Left renal pelvis (tissue), 4 donors: Measurements from ENCODE around the gene TPSG1. TPM values are rescaled to one million over a fixed set of nuclear protein-coding genes. Genes with fewer than 3 reads are reported as not detected.
"Not testable (repeated sequence)": the region's sequence is repeated elsewhere in the genome, so short reads cannot be mapped to it uniquely, and the experiment has no call there.

Experiments used
- DNase-seq, 4 donors: peaks; one replicate each; pipeline ENCODE4 v3.0.0-alpha.2; 2013; ENCODE audit warnings: low read depth in 4 of 4, low spot score in 3 of 4
- polyA plus RNA-seq, 4 donors: library from polyadenylated mRNA; unstranded; fragments of 120-200 nt; gene quantifications; one replicate each; pipeline ENCODE4 v1.2.1, GENCODE V29; 2013; ENCODE audit not compliant: insufficient read length in 4 of 4

The TPSG1 gene
- polyA plus RNA-seq, 4 donors: 0.30 to 1.1 (median 0.50) TPM

DNA sequence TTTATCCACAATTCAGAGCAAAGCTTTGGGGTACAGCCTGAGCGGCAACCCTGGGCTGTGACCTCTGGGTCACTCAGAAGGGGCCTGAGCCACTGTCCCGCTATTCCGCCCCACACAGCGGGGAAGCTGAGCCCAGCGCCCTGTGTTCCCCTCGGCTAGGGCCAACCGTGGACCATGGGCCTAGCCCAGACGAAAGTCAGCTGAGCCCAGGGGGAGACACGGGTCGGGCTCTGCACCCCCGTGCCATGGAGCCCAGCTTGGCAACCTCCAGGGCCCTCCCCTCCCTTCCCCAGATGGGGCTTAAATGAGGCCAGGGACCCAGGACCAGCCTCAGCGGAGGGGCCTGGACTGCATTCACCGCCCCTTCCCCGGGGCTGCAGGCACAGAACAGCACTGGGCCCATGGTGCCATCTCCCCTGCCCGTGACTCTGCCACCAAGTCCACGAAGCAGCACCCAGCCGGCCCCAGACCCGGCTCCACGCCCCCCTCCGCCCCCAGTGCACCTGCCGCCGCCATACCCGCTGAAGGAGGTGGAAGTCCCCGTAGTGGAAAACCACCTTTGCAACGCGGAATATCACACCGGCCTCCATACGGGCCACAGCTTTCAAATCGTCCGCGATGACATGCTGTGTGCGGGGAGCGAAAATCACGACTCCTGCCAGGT, 32.6 kb upstream of the TPSG1 start:
- no peak for DNase-seq

- DNase-seq: no peak
Measured at GRCh38 chr16:1256874-1257322, 31.8 kb upstream of the TPSG1 start.

DNA sequence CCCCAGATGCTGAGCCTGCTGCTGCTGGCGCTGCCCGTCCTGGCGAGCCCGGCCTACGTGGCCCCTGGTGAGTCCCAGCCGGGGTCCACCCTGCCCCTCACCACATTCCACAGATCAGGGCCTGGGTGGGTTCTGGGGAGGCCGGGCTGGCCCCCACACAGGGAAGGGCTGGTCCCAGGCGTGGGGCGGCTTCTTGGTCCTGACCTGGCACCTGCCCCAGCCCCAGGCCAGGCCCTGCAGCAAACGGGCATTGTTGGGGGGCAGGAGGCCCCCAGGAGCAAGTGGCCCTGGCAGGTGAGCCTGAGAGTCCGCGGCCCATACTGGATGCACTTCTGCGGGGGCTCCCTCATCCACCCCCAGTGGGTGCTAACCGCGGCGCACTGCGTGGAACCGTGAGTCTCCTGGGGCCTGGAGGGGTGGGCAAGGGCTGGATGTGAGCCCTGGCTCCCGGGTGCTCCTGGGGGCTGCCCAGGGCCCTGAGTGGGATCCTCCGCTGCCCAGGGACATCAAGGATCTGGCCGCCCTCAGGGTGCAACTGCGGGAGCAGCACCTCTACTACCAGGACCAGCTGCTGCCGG, 31.3 kb upstream of the TPSG1 start:
- not testable (repeated sequence) for DNase-seq

DNA sequence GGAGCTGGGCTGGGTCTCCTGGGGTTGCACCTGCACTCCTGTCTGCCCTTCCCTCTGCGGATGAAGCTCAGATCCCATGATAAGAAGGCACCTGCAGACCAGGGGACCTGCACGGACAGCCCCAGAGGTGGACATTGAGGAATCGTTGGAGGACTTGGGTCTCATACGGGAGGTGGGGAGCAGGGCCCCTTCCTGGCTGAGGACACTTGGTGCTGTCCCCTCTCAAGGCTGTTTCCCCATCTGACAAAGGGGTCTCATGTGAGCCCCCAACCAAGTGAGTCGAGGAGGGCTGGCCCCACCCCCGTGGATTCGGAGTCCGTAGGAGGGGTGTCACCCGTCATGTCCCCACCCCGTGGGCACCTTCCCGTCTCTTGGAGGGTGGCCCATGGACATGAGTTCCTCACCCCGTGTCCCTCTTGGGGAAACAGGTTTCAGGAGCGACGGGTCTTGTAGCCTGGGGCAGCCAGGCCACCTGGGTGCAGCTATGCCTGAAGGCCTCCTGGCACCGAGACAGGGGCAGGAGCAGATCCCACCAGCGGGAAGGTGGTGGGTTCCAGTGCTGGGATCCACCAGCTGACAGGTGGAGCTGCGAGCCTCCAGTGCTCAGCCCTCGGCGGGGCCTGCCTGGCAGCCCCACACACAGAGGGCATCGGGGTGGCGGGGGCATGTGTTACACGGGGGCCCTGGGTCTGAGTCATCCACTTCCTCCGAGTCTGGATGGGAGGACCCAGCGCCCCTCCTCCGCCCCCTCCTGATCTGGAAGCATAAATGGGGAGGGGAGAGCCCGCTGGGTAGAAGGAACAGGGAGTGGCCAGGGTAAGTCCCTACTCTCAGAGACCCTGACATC, 30.4 kb upstream of the TPSG1 start, which contains the start of gene TPSD1:
TPSD1 (plus strand) TSS at position 794 of the 847 bp plus-strand sequence. CDS start 212 bp downstream, outside the sequence.
- not testable (repeated sequence) for DNase-seq

GRCh38 chr16:1254821-1255220, 29.8 kb upstream of the TPSG1 start:
- not testable (repeated sequence) for DNase-seq

- not testable (repeated sequence) for DNase-seq
Measured at GRCh38 chr16:1253701-1254364, 28.8 kb upstream of the TPSG1 start.

DNA sequence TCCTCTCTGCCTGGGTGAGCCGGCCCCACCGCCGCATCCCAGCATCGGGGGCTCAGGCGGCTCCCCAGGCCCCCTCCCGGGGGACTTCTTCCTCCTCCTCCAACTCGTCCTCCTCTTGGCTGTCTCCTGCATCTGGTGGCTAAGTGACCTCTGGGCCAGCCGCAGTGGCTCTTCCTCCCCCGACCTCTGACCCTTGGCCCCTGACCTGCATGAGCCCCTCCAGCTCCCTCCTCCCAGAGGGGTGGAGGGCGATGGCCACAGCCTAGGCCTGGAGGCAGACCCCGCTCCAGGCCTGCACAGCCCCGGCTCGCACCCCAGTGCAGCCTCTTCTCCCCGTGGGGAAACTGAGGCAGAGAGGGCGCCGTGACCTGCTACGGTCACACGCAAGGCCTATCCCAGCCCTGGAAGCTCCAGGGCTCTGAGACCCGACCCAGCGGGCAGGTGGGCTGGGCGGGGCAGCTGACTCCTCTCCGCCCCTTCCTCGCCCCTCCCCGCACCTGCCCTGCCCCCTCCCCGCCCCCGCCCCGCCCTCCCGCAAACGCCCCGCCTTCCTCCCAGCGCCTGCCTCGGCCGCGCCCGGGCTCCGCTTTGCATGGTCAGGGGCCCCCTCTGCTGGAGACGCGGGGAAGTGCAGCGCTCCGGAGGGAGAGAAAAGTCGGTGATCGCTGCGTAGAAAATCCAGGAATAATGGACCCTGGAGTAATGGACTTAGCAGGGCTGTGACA, 24.1 kb upstream of the TPSG1 start:
- DNase-seq: not testable (repeated sequence)

- not testable (repeated sequence) for DNase-seq
Measured at GRCh38 chr16:1247903-1248537, 23.0 kb upstream of the TPSG1 start.

DNA sequence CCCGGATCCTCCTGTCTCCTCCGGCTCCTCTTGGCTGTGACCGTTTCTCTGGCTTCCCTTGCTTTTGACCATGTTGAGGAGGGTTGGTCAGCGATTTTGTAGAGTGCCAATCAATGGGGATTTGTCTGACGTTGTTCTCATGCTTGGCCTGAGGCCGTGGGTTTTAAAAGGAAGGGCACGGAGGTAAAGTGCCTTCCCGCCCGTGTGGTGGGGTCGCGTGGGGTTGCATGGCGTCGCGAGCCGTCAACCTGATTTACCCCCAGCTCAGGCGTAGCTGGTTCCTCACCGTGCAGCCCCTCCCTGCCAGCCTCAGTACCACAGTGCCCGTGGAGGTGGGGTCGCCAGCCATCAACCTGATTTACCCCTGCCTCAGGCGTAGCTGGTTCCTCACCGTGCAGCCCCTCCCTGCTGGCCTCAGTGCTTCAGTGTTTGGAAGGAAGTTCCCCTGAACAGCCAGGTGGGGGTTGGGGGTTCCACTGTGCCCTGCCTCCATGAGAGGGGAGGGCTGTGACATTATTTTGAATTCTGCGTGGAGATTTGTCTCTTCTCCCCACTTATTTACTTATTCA, 20.5 kb upstream of the TPSG1 start:
- no peak for DNase-seq

GRCh38 chr16:1244881-1245280, 19.8 kb upstream of the TPSG1 start:
- DNase-seq: no peak

DNA sequence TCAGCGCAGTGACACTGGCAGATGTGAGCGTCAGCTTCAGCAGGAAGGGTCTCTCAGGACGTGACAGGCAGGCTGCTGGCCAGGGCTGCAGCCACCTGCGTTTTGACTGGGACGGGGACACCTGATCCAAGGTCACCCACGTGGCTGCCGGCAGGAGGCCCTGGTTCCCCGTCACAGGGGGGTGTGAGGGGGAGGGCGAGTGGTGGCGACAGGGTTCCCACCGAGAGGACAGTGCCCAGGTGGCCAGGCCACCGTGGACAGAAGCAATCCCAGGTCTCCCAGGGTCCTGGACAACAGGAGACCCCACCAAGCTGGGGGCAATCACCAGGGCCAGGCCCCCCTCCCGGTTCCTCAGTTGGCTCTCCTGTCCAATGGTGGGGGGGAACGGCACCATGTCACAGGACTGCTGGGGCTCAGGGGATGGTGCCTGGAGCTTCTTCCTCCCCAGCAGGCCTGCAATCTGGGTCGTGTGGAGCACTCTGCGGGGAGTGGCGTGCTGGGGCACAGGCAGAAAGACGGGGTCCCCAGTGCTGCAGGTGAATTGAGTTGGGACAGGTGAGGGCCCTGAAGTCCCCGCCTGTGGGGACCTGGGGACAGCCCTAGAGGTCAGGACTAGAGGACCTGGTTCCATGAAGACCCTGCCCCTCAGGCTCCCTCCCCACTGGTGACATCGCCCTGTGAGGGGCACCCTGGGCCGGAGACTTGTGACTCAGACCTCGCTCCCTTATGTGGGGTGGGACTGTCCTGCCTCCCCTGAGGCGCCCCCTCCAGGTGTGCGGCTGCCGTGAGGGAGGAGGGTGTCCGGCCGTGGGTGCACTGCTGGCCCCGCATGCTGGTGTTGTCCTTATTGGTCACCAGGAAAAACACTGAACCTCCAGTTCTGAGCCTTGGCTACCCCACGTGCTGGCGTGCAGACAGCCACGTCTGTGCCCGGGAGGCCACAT, 19.1 kb upstream of the TPSG1 start:
- not testable (repeated sequence) for DNase-seq

DNA sequence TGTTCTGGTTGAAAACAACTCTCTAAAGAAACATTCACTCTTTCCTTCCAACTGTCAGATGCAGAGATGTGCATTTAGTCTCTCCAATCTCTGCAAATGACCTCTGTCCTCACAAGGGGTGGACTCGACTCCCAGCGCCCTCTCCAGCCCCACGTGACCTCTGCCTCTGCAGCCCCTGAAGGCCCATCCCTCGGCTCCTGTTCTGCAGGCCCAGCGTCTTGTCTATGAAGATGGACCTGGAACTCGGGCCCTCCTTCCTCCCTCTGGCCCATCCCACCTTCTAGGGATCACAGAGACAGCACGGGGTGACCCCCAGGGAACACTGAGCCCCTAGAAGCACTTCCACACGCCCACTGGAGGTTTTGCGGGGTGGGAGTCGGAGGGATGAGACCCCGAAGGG, 18.3 kb upstream of the TPSG1 start:
- not testable (repeated sequence) for DNase-seq

DNA sequence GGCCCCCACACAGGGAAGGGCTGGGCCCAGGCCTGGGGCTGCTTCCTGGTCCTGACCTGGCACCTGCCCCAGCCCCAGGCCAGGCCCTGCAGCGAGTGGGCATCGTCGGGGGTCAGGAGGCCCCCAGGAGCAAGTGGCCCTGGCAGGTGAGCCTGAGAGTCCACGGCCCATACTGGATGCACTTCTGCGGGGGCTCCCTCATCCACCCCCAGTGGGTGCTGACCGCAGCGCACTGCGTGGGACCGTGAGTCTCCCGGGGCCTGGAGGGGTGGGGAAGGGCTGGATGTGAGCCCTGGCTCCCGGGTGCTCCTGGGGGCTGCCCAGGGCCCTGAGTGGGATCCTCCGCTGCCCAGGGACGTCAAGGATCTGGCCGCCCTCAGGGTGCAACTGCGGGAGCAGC, 16.0 kb upstream of the TPSG1 start:
- not testable (repeated sequence) for DNase-seq

DNA sequence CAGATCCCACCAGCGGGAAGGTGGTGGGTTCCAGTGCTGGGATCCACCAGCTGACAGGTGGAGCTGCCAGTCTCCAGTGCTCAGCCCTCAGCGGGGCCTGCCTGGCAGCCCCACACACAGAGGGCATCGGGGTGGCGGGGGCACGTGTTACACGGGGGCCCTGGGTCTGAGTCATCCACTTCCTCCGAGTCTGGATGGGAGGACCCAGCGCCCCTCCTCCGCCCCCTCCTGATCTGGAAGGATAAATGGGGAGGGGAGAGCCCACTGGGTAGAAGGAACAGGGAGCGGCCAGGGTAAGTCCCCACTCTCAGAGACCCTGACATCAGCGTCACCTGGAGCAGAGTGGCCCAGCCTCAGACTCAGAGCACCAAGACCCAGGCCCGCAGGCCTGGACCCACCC, 15.4 kb upstream of the TPSG1 start, which contains the start of gene TPSAB1:
TPSAB1 (plus strand) TSS at position 270 of the 400 bp plus-strand sequence. CDS start 234 bp downstream, outside the sequence.
- DNase-seq: not testable (repeated sequence)

GRCh38 chr16:1239575-1239974, 14.5 kb upstream of the TPSG1 start:
- DNase-seq: not testable (repeated sequence)

DNA sequence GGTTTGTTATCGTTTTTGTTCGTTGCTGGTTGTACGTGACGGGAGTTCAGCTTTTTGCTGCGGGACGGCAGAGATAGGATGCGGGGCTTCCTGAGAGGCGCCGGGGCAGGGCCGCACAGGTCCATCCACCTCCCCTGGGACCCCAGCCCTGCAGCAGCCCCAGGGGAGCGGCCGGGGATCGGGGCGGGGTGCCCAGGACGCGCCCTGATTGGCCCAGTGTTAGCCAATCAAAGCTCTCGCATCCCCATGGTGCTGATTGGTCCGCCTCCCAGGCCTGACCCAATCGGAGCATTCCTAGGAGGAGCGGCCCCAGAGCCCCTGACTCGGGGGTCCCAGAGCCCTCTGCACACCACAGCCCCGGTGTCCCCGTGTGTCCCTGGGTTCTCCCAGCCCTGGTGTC, 13.8 kb upstream of the TPSG1 start:
- not testable (repeated sequence) for DNase-seq

- no peak for DNase-seq
Measured at GRCh38 chr16:1237990-1238389, 12.9 kb upstream of the TPSG1 start.

GRCh38 chr16:1236659-1237058, 11.6 kb upstream of the TPSG1 start:
- DNase-seq: not testable (repeated sequence)
